ENCODE measurements around the gene MKS1. TPM values are rescaled to one million over a fixed set of nuclear protein-coding genes. Genes with fewer than 3 reads are reported as not detected.
A peak's percentile ranks its signal among the peaks of the same experiment; 100 is the strongest.

Gene MKS1
- polyA plus RNA-seq, 2 of the 4 experiments (the other 2 are of a cell fraction): 16.2 to 18.6 TPM

- TF ChIP-seq BHLHE40 (IDR thresholded peaks at IDR 0.05; ENCODE audit: low read depth, low read length) (no peak), HDAC2 (IDR thresholded peaks at IDR 0.05) (0 out of 2 replicates have a peak, but pooled peaks have one; percentile 23), FOSL2 (IDR thresholded peaks at IDR 0.05) (no peak), FOSL2 (CRISPR knock-in tag; IDR thresholded peaks at IDR 0.05) (no peak), RCOR1 (IDR thresholded peaks at IDR 0.05; ENCODE audit: low read depth, low read length) (no peak), E2F6 (IDR thresholded peaks at IDR 0.05; ENCODE audit: borderline replicate concordance, low read depth) (peak; percentile 73)
Observed at GRCh38 chr17:58156839-58157803, 61.9 kb downstream of the MKS1 start (continued).

Other genes with a start within 250 kb of the MKS1 start
- gene VEZF1, start 231.0 kb downstream of the MKS1 start, polyA plus RNA-seq (2011; rRNA removed): 57.7 and 63.8 TPM in 2 replicates
- gene VEZF1, start 231.0 kb downstream of the MKS1 start, polyA plus RNA-seq (2017; fragmentation: RNase III; extraction: RNeasy Plus Mini Kit Qiagen cat#74134 plus additional on column Dnase treatment): 48.1 to 55.5 TPM (median 50.3 TPM) in 3 replicates
- gene SRSF1, start 212.0 kb downstream of the MKS1 start, polyA plus RNA-seq (2011; rRNA removed): 332 and 490 TPM in 2 replicates
- gene SRSF1, start 212.0 kb downstream of the MKS1 start, polyA plus RNA-seq (2017; fragmentation: RNase III; extraction: RNeasy Plus Mini Kit Qiagen cat#74134 plus additional on column Dnase treatment): 364 to 399 TPM (median 368 TPM) in 3 replicates
- gene DYNLL2, start 135.8 kb downstream of the MKS1 start, polyA plus RNA-seq (2011; rRNA removed): 19.6 TPM in 2 replicates
- 33.2 to 34.1 TPM (median 33.7 TPM) in 3 replicates for gene DYNLL2, start 135.8 kb downstream of the MKS1 start, polyA plus RNA-seq (2017; fragmentation: RNase III; extraction: RNeasy Plus Mini Kit Qiagen cat#74134 plus additional on column Dnase treatment)
- gene OR4D1, start 70.9 kb downstream of the MKS1 start, polyA plus RNA-seq (2011; rRNA removed): 0.03 and 0.04 TPM in 2 replicates
- gene OR4D1, start 70.9 kb downstream of the MKS1 start, polyA plus RNA-seq (2017; fragmentation: RNase III; extraction: RNeasy Plus Mini Kit Qiagen cat#74134 plus additional on column Dnase treatment): 0.03 TPM in 1 of 3 replicates, not detected in the others
- gene OR4D2, start 52.3 kb downstream of the MKS1 start, polyA plus RNA-seq (2011; rRNA removed): not detected in 2 replicates
- gene OR4D2, start 52.3 kb downstream of the MKS1 start, polyA plus RNA-seq (2017; fragmentation: RNase III; extraction: RNeasy Plus Mini Kit Qiagen cat#74134 plus additional on column Dnase treatment): not detected in 3 replicates
- not detected in 2 replicates for gene EPX, start 26.5 kb downstream of the MKS1 start, polyA plus RNA-seq (2011; rRNA removed)
- gene EPX, start 26.5 kb downstream of the MKS1 start, polyA plus RNA-seq (2017; fragmentation: RNase III; extraction: RNeasy Plus Mini Kit Qiagen cat#74134 plus additional on column Dnase treatment): not detected in 3 replicates
- not detected in 2 replicates for gene LPO, start 19.3 kb upstream of the MKS1 start, polyA plus RNA-seq (2011; rRNA removed)
- gene LPO, start 19.3 kb upstream of the MKS1 start, polyA plus RNA-seq (2017; fragmentation: RNase III; extraction: RNeasy Plus Mini Kit Qiagen cat#74134 plus additional on column Dnase treatment): not detected in 3 replicates
- not detected in 2 replicates for gene MPO, start 61.7 kb upstream of the MKS1 start, polyA plus RNA-seq (2011; rRNA removed)
- gene MPO, start 61.7 kb upstream of the MKS1 start, polyA plus RNA-seq (2017; fragmentation: RNase III; extraction: RNeasy Plus Mini Kit Qiagen cat#74134 plus additional on column Dnase treatment): not detected in 3 replicates
- not detected in 2 replicates for gene TSPOAP1, start 109.5 kb upstream of the MKS1 start, polyA plus RNA-seq (2011; rRNA removed)
- not detected in 3 replicates for gene TSPOAP1, start 109.5 kb upstream of the MKS1 start, polyA plus RNA-seq (2017; fragmentation: RNase III; extraction: RNeasy Plus Mini Kit Qiagen cat#74134 plus additional on column Dnase treatment)
- gene SUPT4H1, start 132.9 kb upstream of the MKS1 start, polyA plus RNA-seq (2011; rRNA removed): 241 and 260 TPM in 2 replicates
- 117 to 124 TPM (median 123 TPM) in 3 replicates for gene SUPT4H1, start 132.9 kb upstream of the MKS1 start, polyA plus RNA-seq (2017; fragmentation: RNase III; extraction: RNeasy Plus Mini Kit Qiagen cat#74134 plus additional on column Dnase treatment)
- gene RNF43, start 198.3 kb upstream of the MKS1 start, polyA plus RNA-seq (2011; rRNA removed): 6.3 and 6.6 TPM in 2 replicates
- gene RNF43, start 198.3 kb upstream of the MKS1 start, polyA plus RNA-seq (2017; fragmentation: RNase III; extraction: RNeasy Plus Mini Kit Qiagen cat#74134 plus additional on column Dnase treatment): 1.6 to 2.6 TPM (median 2.5 TPM) in 3 replicates